ENCODE data around the gene LRRC71.
"Not testable (repeated sequence)": the region's sequence is repeated elsewhere in the genome, so short reads cannot be mapped to it uniquely, and the experiment has no call there.

LRRC71 gene

DNA sequence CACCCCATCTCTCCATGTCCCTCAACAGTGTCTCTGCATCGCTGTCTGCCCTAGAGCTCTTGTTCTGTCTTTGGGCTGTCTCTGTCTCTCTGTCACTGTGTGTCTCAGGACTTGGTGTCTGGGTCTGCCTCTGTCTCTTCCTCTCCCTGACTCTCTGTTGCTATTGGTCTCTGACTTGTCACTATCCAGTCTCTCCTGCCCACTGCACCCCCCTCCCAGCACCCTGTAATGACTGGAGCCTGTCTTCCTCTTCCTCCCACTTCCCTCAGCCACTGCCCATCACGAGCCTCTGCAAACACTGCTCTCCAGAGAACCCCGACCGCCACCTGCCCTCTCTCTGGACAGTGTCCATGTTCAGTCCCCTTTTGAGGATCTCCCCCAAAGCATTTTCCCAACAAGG lies 14.8 kb upstream of the LRRC71 start:
- DNase-seq (ENCODE audit: low spot score) = no peak

DNA sequence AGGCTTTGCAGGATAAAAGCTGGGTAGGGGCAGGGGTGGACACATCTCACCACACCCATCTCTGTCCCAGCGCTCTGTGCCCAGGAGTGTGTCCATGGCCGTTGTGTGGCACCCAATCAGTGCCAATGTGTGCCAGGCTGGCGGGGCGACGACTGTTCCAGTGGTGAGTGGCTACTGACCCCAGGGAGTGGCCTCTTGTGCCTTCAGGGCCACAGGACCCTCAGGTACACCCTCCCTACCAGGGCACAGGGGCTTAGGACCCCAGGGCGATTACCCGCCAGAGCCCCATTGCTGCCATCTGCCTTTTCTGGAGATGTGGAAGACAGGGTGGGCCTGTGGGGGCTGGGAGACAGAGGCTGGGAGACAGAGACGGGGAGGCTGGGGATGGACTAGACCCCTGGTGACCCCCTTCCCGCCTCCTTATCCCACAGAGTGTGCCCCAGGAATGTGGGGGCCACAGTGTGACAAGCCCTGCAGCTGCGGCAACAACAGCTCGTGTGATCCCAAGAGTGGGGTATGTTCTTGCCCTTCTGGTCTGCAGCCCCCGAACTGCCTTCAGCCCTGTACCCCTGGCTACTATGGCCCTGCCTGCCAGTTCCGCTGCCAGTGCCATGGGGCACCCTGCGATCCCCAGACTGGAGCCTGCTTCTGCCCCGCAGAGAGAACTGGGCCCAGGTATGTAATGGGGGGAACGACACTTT lies 14.1 kb upstream of the LRRC71 start:
- no peak for DNase-seq (ENCODE audit: low spot score)

DNA sequence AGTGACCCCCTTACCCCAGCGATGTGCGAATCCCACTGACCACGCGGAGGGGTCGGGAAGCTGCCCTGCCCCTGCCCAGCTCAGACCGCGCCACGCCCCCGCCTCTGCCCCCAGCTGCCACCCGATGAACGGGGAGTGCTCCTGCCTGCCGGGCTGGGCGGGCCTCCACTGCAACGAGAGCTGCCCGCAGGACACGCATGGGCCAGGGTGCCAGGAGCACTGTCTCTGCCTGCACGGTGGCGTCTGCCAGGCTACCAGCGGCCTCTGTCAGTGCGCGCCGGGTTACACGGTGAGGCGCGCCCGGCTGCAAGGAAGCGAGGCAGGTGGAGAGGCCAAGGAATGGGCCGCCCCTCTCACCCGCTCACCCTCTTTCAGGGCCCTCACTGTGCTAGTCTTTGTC lies 11.9 kb upstream of the LRRC71 start:
- no peak for DNase-seq (ENCODE audit: low spot score)

DNA sequence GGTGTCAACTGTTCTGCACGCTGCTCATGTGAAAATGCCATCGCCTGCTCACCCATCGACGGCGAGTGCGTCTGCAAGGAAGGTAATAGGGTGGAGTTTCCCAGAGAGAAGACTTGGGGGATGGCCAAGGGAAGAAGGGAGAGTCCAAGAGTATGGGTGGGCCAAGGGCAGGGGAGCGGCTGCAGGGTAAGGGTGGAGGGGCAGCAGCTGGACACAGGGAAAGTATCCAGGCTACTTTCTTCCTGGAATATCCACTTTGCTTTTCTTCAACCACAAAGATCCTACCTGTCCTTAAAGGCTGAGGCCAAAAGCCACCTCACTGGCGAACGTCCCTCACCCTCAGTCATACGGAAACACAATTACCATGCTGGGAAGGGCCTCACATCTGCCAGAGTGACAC lies 11.5 kb upstream of the LRRC71 start:
- DNase-seq (ENCODE audit: low spot score) = no peak

DNA sequence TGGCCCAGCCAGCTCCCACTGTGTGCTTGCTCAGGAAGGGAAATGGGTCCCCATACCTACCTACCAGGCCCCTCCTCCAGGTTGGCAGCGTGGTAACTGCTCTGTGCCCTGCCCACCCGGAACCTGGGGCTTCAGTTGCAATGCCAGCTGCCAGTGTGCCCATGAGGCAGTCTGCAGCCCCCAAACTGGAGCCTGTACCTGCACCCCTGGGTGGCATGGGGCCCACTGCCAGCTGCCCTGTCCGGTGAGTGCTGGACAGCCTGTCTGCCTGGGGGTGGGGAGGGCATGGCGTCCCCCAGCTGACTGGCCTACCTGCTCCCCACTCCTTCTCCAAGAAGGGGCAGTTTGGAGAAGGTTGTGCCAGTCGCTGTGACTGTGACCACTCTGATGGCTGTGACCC lies 10.8 kb upstream of the LRRC71 start:
- DNase-seq (ENCODE audit: low spot score) = no peak

DNA sequence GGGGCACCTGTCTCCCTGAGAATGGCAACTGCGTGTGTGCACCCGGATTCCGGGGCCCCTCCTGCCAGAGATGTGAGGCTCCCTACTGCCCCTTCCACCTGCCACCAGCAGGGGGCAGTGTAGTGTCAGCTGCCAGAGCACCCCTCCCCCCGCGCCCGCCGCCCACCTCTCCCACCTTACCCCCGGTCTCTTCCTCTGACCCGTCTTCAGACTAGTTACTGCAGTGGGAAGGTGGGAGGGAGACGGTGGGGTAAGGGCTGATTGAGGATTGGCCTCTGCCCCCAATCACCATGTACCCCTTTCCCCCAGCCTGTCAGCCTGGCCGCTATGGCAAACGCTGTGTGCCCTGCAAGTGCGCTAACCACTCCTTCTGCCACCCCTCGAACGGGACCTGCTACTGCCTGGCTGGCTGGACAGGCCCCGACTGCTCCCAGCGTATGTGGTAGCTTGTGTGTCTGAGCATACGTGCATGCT lies 10.1 kb upstream of the LRRC71 start:
- DNase-seq (ENCODE audit: low spot score) = no peak

DNA sequence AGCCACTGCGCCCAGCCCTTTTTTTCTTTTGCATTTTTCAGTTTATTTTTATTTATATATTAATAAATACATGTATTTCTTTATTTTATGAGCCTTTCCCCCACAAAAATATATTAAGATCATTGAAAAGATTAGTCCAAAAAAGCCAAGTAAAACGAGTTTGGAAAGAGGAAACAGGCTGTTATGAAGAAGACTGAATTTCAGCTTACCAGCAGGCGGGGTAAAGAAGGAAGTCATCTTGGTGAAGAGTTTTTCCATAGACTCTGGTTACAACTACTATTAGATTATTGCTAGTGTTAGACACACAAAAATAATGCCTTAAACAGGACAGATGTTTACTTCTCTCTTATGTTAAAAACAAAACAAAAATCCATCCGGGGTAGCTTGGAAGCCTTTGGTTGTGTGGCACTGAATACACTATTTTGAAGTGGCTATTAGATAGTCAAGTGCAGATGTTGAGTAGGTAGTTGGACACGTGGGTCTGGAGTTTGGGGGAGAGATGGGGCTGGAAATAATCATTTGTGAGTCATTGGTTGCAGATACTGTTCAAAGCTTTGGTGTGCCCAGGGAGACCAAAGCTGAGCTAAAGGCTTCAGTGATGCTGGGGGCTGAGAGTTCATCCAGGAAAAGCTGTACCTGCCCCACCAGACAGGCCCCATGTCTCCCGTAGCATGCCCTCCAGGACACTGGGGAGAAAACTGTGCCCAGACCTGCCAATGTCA lies 8.7 kb upstream of the LRRC71 start:
- DNase-seq (ENCODE audit: low spot score) = no peak

DNA sequence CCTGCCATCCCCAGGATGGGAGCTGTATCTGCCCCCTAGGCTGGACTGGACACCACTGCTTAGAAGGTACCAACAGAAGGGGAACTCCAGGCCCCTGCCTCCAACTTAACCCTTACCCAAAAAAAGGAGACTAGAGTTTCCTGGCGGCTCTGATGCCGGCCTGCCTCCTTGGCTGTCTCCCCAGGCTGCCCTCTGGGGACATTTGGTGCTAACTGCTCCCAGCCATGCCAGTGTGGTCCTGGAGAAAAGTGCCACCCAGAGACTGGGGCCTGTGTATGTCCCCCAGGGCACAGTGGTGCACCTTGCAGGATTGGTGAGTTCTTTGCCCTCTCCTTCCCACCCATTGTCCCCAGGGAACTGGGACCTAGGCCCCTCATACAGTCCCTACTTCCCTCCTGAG lies 8.1 kb upstream of the LRRC71 start:
- no peak for DNase-seq (ENCODE audit: low spot score)

DNA sequence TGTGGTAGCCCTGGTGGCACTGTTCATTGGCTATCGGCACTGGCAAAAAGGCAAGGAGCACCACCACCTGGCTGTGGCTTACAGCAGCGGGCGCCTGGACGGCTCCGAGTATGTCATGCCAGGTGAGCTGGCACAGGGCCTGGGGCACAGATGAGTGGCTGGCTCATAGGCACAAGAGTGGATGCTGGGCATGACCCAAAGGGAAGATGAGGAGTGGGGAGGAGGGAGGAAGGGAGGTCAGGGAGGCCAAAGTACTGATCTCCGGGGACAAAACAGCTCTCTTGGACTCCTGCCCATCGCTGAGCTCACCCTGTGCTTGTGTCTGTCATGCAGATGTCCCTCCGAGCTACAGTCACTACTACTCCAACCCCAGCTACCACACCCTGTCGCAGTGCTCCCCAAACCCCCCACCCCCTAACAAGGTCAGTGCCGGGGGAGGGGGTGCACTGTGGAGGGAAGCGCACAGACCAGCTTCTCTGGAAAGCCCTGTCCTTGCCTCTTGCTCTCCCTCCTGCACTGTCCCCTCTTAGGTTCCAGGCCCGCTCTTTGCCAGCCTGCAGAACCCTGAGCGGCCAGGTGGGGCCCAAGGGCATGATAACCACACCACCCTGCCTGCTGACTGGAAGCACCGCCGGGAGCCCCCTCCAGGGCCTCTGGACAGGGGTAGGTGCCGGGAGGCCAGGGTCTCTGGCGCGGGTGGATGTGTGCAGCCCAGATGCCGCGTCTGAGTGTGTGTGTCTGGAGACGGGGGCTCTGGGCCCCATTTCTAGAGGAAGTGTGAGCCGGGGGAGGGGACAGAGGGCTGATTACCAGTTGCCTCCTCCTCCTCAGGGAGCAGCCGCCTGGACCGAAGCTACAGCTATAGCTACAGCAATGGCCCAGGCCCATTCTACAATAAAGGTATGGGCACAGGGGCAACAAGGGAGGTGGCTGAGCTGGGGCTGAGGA lies 7.3 kb upstream of the LRRC71 start:
- DNase-seq (ENCODE audit: low spot score) = no peak

DNA sequence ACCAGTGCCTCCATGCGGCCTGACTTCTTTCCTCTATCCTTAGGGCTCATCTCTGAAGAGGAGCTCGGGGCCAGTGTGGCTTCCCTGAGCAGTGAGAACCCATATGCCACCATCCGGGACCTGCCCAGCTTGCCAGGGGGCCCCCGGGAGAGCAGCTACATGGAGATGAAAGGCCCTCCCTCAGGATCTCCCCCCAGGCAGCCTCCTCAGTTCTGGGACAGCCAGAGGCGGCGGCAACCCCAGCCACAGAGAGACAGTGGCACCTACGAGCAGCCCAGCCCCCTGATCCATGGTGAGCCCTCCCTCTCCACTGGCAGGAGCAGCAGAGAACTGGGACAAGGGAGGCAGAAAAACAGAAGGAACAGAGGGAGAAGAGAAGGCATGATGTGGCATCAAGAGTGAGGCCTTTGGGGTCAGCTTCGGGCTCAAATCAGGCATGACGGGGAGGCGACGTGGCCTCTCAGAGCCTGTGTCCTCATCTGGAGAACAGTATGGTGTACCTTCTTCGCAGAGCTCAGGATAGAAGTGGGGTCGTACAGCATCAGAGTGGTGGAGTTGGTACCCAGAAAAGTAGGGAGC lies 6.5 kb upstream of the LRRC71 start:
- no peak for DNase-seq (ENCODE audit: low spot score)

DNA sequence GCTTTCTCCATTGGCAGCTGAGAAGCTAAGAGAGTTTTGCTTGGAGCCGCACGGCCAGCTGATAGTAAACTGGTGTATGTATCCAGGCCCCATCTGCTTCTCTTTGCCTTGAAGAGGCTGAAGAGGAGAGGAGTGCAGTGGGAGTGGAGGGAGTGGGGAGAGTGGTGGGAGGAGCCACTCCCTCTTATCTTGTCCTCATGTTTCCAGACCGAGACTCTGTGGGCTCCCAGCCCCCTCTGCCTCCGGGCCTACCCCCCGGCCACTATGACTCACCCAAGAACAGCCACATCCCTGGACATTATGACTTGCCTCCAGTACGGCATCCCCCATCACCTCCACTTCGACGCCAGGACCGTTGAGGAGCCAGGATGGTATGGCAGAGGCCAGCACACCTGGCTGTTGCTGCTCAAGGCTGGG lies 6.0 kb upstream of the LRRC71 start:
- DNase-seq (ENCODE audit: low spot score) = no peak

DNA sequence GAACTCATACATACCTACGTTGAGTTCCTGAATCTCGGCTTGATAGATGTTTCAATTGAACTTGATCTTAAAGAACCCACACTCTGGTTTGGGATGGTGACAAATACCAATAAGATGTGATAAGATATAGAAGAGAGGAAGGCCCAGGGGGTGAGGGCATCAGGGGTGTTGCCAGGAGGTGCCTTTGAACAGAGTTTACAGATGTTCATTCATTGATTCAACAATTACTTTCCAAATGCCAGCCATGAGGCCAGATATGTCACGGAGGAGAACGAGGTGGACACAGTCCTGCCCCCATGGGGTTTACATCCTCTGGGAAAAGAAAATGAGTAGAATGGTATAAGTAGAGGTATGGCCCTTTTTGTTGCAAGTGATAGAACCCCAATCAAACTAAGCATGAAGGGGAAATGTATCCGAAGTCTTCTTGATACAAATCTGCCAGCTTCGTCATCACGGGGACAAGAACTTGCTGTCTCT lies 659 bp downstream of the LRRC71 start:
- DNase-seq (ENCODE audit: low spot score) = no peak

DNA sequence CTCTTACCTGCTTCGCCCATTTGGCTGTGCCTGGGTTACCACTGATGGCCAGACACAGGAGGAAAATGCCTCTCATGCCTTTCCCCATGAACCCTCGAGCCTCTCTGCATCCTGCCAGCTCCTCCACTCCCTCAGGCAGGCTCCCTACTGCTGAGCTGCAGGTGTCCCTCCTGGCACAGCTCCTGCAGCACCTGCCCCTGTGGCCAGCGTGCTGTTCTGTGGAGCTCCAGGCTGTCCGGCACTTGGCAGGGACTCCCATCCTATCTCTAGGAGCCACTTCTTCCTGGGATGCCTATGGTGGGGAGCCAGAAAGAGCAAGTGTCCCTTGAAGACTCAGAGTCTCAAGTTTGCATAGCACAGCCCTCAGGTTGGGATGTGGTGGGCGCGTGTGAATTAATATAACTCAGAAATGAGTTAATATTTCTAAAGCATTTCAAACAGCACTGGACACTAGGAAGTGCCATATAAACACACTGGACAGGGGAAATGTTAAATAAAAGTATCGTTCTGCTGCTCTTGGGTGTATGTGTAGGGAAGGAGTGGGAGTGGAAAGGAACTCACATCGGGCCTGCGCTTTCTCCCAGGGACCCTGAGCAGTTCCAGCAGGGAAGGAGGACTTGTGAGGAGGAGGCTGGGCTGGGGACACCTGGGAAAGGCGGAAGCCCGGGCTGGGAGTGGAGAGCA lies 2.7 kb downstream of the LRRC71 start:
- DNase-seq (ENCODE audit: low spot score) = no peak

DNA sequence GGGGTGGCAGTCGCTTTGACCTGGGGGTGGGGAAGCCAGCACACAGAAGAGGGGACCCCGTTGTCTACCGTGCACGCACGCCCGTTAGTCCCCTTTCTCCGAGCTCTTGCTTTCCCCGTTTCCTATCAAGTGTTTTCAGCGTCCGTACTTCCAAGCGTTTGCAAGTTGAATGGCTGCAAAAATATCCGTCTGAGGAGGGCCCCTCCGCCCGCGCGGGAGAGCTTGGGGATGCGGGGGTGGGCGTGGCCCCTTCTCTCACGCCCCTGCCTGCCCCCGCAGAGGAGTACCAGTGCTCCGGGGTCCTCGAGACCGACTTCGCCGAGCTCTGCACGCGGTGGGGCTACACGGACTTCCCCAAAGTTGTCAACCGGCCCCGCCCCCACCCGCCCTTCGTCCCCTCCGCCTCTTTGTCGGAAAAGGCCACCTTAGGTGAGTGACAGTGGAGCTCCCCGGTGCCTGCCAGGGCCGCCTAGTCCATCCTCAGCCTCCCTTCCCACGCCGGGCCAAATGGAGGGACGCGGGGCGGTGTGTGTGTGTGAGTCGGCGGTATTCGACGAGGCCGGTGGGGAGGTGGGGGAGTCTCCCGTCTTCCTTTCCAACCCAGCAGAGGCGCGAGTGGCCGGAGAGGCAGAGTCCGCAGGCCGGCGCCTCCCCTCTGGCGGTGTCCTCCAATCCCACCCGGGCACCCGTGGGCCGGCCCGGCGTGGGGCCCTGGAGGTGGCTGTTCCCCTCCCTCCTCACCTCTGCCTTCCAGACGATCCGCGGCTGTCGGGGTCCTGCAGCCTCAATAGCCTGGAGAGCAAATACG lies 3.4 kb downstream of the LRRC71 start:
- no peak for DNase-seq (ENCODE audit: low spot score)

DNA sequence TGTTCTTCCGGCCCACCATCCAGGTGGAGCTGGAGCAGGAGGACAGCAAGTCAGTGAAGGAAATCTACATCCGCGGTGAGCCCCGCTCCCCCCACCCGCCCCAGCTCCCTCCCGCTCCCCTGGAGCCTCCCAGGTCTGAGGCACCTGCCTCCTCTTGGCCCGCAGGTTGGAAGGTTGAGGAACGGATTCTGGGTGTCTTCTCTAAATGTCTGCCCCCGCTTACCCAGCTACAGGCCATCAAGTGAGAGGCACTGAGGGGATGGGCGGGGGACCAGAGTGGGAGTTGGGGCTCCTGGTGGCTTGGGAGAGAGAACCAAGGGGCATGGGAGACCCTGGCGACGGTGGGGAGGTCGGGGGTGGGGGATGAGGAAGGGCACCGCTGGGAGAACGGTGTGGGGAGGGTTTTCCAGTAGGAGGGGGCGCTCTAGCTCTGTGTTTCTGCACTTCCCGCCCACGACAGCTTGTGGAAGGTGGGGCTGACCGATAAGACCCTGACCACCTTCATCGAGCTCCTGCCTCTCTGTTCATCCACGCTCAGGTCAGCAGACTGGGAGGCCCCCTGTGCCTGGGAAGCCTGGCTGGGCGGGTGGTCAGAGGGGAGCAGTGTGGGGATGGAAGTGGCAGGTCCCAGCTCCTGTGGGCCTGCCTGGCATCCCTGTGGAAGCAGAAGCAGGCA lies 4.2 kb downstream of the LRRC71 start:
- DNase-seq (ENCODE audit: low spot score) = no peak

DNA sequence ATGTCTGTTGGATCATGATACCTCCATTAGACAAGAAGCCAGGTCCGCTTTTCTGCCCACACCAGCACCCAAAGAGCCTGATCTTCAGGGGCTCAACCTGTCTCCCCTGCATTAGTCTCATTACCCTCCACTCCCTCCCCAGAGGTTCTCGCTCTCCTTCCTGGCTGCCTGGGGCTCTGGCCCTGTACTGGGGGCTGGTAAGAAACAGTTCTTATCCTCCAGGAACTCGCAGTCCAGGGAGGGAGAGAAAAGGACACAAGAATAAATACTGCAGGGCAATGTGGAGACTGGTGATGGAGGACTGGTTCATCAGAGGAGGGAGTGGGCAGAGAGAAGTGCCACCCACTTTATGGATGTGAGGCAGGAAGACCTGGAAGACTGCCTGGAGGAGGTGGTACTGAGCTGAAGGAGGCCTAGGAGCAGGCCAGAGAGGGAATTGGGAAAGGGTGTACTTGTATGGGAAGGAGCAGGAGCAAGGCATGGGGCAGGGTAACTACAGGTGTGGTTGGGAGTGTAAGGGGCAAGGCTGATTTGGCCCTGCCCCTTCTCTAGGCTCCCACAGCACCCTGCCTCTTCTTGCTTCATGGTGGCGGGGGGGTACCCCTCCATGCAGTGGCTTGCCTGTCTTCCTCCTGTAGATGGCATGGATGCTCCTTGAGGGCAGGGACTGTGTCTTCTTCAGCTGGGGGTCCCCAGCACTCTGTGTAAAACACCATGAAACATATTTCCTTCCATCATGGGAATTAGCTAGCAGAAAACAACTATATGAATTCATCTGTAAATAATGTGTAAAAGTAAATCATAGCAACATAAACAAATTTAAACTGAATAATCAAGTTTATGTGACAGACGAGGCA lies 5.0 kb downstream of the LRRC71 start:
- DNase-seq (ENCODE audit: low spot score) = no peak

DNA sequence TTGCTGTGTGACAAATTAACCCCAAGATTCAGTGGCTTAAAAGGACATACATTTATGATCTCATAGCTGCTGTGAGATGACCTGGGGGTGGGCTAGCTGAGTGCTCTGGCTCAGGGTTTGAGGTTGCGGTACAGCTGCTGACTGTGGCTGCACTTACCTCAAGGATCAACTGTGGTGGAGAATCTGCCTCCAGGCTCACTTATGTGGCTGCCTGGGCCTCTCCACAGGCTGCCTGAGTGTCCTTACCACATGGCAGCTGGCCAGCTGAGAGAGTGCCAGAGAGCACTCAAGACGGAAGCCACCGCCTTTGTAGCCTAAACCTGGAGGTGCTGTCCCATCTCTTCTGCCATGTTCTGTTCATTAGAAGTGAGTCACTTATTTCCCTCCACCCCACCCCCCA lies 5.7 kb downstream of the LRRC71 start:
- no peak for DNase-seq (ENCODE audit: low spot score)

DNA sequence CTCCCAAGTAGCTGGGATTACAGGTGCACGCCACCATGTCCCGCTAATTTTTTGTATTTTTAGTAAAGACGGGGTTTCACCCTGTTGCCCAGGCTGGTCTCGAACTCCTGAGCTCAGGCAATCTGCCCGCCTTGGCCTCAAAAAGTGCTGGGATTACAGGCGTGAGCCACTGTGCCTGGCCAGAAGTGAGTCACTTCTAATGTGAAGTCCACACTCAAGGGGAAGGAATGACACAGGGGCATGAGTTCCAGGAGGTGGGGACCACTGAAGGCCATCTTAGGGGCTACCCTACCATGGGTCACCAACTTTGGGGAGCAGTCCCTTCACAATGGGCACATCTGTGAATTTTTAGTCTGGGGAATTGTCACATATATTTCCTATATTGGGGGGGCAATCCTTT lies 6.3 kb downstream of the LRRC71 start:
- not testable (repeated sequence) for DNase-seq (ENCODE audit: low spot score)

All from COLO829 (cell line).